Heart left ventricle (tissue), 16 donors: ENCODE measurements around the gene APEH. TPM values are rescaled to one million over a fixed set of nuclear protein-coding genes. Genes with fewer than 3 reads are reported as not detected.
A peak's percentile ranks its signal among the peaks of the same experiment; 100 is the strongest.

ENCODE experiments used
- ATAC-seq, 4 donors: fragments of 200-7000 bp; cut with Tn5 transposase; one replicate each; pipeline ENCODE4 v1.9.1; 2020 to 2022; ENCODE audit warnings: moderate library complexity in 4 of 4, mild to moderate bottlenecking in 3 of 4, moderate number of reproducible peaks in 1 of 4
- DNase-seq, 5 donors: peaks; one replicate each; pipeline ENCODE4 v3.0.0-alpha.2; 2020
- H3K27ac ChIP-seq, 12 donors: fragments of 200-600 bp; sonication (generic) in 4 of 12; one replicate each; pipeline versions ENCODE4 v1.5.0 to v1.8.0; 2016 to 2022; ENCODE audit warnings: mild to moderate bottlenecking in 2 of 12
- H3K27me3 ChIP-seq, 9 donors: fragments of 200-600 bp; sonication (generic) in 2 of 9; one replicate each; pipeline versions ENCODE4 v1.5.1 to v1.8.0; 2016 to 2022; ENCODE audit warnings: mild to moderate bottlenecking in 3 of 9
- H3K36me3 ChIP-seq, 9 donors: fragments of 200-600 bp; sonication (generic) in 2 of 9; one replicate each; pipeline versions ENCODE4 v1.5.0 to v1.8.0; 2018 to 2022; ENCODE audit warnings: mild to moderate bottlenecking in 2 of 9
- H3K4me1 ChIP-seq, 12 donors: fragments of 200-600 bp; sonication (generic) in 4 of 12; one replicate each; pipeline versions ENCODE4 v1.5.0 to v1.8.0; 2016 to 2022; ENCODE audit warnings: mild to moderate bottlenecking in 3 of 12
- H3K4me3 ChIP-seq, 12 donors: fragments of 200-600 bp; sonication (generic) in 4 of 12; one replicate each; pipeline versions ENCODE4 v1.5.0 to v1.8.0; 2017 to 2022; ENCODE audit warnings: mild to moderate bottlenecking in 9 of 12, moderate library complexity in 4 of 12
- H3K9me3 ChIP-seq, 12 donors: fragments of 200-600 bp; sonication (generic) in 4 of 12; one replicate each; pipeline versions ENCODE4 v1.5.0 to v1.8.0; 2016 to 2022; ENCODE audit warnings: mild to moderate bottlenecking in 1 of 12
- CTCF ChIP-seq, 12 donors: fragments of 200-600 bp; sonication (generic) in 4 of 12; IDR thresholded peaks; one replicate each; pipeline versions ENCODE4 v1.5.0 to v1.8.0; 2018 to 2022; ENCODE audit warnings: antibody characterized with exemption in 12 of 12, mild to moderate bottlenecking in 5 of 12
- POLR2A ChIP-seq, 2 donors: fragments of 450-650 bp; IDR thresholded peaks; one replicate each; pipeline ENCODE4 v1.6.1; 2017; ENCODE audit warnings: antibody characterized with exemption in 2 of 2, mild to moderate bottlenecking in 2 of 2, moderate library complexity in 2 of 2
- WGBS, 4 donors: extraction: QIAGEN DNeasy Blood & Tissue Kit in 2 of 4; methylation state at CpG; one replicate each; pipeline versions ENCODE4 v1.1.5 to v1.1.7; 2013 to 2018; 5-methylcytosine and 5-hydroxymethylcytosine counted together
- intact Hi-C, 10 donors: fragments of 100-400 bp; cut with DNase I; formaldehyde crosslinking; loops; one replicate each; pipeline versions ENCODE4 v1.11.1 to v1.14.2; 2022
- polyA plus RNA-seq, 2 donors: library from polyadenylated mRNA; stranded (reverse); fragments of 200-250 nt; gene quantifications; one replicate each; pipeline ENCODE4 v1.2.3, GENCODE V29; 2013
- total RNA-seq, 9 donors: library from RNA; depleted of rRNA in 2 of 9; stranded (reverse); fragments of >200 nt in 2 of 9; fragmentation: NEBNext Ultra II Directional in 3 of 9; extraction: Animal tissue kit (Norgen Biotek cat#: 25700) in 3 of 9; gene quantifications; one replicate each; pipeline versions ENCODE4 v1.1.0 to v1.2.4, GENCODE V29; 2016 to 2023
- donor health status: ischemic (EF 13 %, LVEDD 7.1; RV severe dilation, severe dysfunction).
- donor health status: healthy with polysubstance abuse.
- donor health status: DM: no; HTN: yes; CAD: no.
- donor health status: DM: no; HTN: no; CAD: no.
- donor health status: ischemic (EF 25% LVEDD 6.9; RV normal size, moderate dysfunction).
- donor health status: ischemic (EF 25% LVEDD 5.7; RV mildly dilated, moderate dysfunction).
- donor health status: healthy.
- donor health status: DM: yes; HTN: yes; CAD: no.
- donor health status: ischemic (EF 35%, LVEDD 5.7; RV mildly dilated, moderate dysfunction).
- donor health status: nonischemic (EF 11% LVEDD 7.7; RV severe dilation, severe dysfunction).
- donor health status: DM: yes; HTN: yes; CAD: no.
- donor health status: PGD.
- donor health status: ischemic (EF 29% LVEDD 5.4; RV normal size, mild dysfunction).
- donor health status: nonischemic (EF 23%, LVEDD 6.1; RV moderate dilation, normal function).

The APEH gene
- total and polyA plus RNA-seq, 11 donors = 18.3 to 136 (median 102) TPM

DNA sequence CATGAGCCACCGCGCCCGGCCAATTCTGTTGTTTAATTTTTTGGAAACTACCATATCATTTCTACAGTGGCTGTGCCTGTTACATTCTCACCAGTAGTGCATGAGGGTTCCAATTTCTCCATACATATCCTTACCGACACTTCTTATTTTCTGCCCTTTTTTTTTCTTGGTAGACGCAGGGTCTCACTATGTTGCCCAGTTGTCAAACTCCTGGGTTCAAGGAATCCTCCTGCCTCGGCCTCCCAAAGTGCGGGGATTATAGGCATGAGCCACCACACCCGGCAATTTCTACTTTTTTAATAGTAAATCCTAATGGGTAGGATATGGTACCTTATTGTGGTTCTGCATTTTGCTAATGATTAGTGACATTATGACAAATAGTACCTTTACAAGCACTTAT lies 35.7 kb downstream of the APEH start:
- Histone ChIP-seq H3K27me3 (no peaks in the 10 kb centered on the region), H3K36me3 (peaks cover 0 to 57% (median 33%) of the 10 kb centered on the region in 9 donors), H3K27ac (no peak overlapping the region), H3K4me1 (no peaks in the 10 kb centered on the region), H3K9me3 (no peaks in the 10 kb centered on the region), H3K4me3 (no peak overlapping the region)
- intact Hi-C loops = loop anchor here in 6 of 10 donors (5.0 to 10.0 kb wide), 6 partner anchors 125 to 205 kb away; partner anchors contain the start of gene MST1R (in 2 of the 6)
- no peak for ATAC-seq
- WGBS, 4 donors = 91 to 98% (median 96%) methylated on average over 8 of the region's 8 CpGs
- no peak for DNase-seq
- TF ChIP-seq POLR2A (IDR thresholded peaks at IDR 0.05) (no peak), CTCF (IDR thresholded peaks at IDR 0.05) (no peak)

GRCh38 chr3:49711489-49711888 lies 37.3 kb downstream of the APEH start:
- H3K36me3 ChIP-seq = peaks cover 0 to 54% (median 33%) of the 10 kb centered on the region in 9 donors
- 89 to 96% (median 92%) methylated on average over 5 of the region's 5 CpGs for WGBS, 4 donors
- peak in 1 of 5 donors; percentile 10 for DNase-seq

GRCh38 chr3:49712166-49712565 lies 38.0 kb downstream of the APEH start:
- Histone ChIP-seq H3K27me3 (no peaks in the 10 kb centered on the region), H3K36me3 (peaks cover 0 to 55% (median 36%) of the 10 kb centered on the region in 9 donors), H3K27ac (no peak overlapping the region), H3K4me1 (no peaks in the 10 kb centered on the region), H3K9me3 (no peaks in the 10 kb centered on the region), H3K4me3 (no peak overlapping the region)
- DNase-seq = peak in 2 of 5 donors; percentile 1 to 38
- 91 to 97% (median 95%) methylated on average over 6 to 11 of the region's 11 CpGs for WGBS, 4 donors
- no peak for ATAC-seq
- TF ChIP-seq POLR2A (IDR thresholded peaks at IDR 0.05) = no peak
- TF ChIP-seq CTCF (IDR thresholded peaks at IDR 0.05) = no peak
- intact Hi-C loops = loop anchor here in 2 of 10 donors (10.0 kb wide), 2 partner anchors 123 to 193 kb away; partner anchors contain the start of gene MST1R (in 1 of the 2)

More at GRCh38 chr3:49711489-49711888, 37.3 kb downstream of the APEH start:
- H3K4me3 ChIP-seq = no peak overlapping the region
- H3K27me3 ChIP-seq = no peaks in the 10 kb centered on the region
- no peaks in the 10 kb centered on the region for H3K4me1 ChIP-seq
- ATAC-seq = no peak
- no peaks in the 10 kb centered on the region for H3K9me3 ChIP-seq
- no peak for TF ChIP-seq CTCF (IDR thresholded peaks at IDR 0.05)
- no peak for TF ChIP-seq POLR2A (IDR thresholded peaks at IDR 0.05)
- H3K27ac ChIP-seq = no peak overlapping the region
- intact Hi-C loops = loop anchor here in 2 of 10 donors (10.0 kb wide), 2 partner anchors 123 to 193 kb away; partner anchors contain the start of gene MST1R (in 1 of the 2)

- no peak for TF ChIP-seq POLR2A (IDR thresholded peaks at IDR 0.05)
- DNase-seq (peak in 2 of 5 donors; percentile 5 to 42), ATAC-seq (no peak)
- WGBS, 4 donors = 61 to 79% (median 73%) methylated on average over 5 to 7 of the region's 7 CpGs
- intact Hi-C loops = loop anchor here in 2 of 10 donors (10.0 kb wide), 2 partner anchors 122 to 192 kb away; partner anchors contain the start of gene MST1R (in 1 of the 2)
- Histone ChIP-seq H3K4me1 (no peaks in the 10 kb centered on the region), H3K9me3 (no peaks in the 10 kb centered on the region), H3K36me3 (peaks cover 0 to 56% (median 34%) of the 10 kb centered on the region in 9 donors), H3K4me3 (no peak overlapping the region), H3K27ac (no peak overlapping the region), H3K27me3 (no peaks in the 10 kb centered on the region)
These were observed 38.6 kb downstream of the APEH start for GRCh38 chr3:49712631-49713317.
